HL-60 (cell line): ENCODE data around the gene HECTD4.
"Not testable (repeated sequence)": the region's sequence is repeated elsewhere in the genome, so short reads cannot be mapped to it uniquely, and the experiment has no call there.

Experiments
- DNase-seq, 2 experiments: peaks; one replicate each; pipeline ENCODE4 v3.0.0-alpha.2; 2010 to 2020; ENCODE audit warnings: low read depth in 1 of 2, low spot score in 1 of 2
- H3K27ac ChIP-seq: fragments of 250-450 bp; sonication (Bioruptor Pico); replicated peaks from 2 replicates; pipeline ENCODE4 v1.5.1; 2020; ENCODE audit warnings: mild to moderate bottlenecking, moderate library complexity
- H3K27me3 ChIP-seq: fragments of 250-450 bp; sonication (Bioruptor Pico); 2 replicates; pipeline ENCODE4 v1.5.1; 2021; ENCODE audit warnings: mild to moderate bottlenecking, moderate library complexity; ENCODE audit not compliant: insufficient read depth, poor library complexity, severe bottlenecking
- H3K4me3 ChIP-seq: replicated peaks from 2 replicates; pipeline ENCODE4 v1.5.1; 2011; ENCODE audit warnings: mild to moderate bottlenecking, control low read depth, low read length; ENCODE audit not compliant: insufficient read depth
- GABPA ChIP-seq: IDR thresholded peaks from 2 replicates; pipeline ENCODE4 v1.6.1; 2012; ENCODE audit warnings: low read depth
- POLR2AphosphoS5 ChIP-seq: IDR thresholded peaks from 2 replicates; pipeline ENCODE4 v1.6.1; 2012; ENCODE audit warnings: low read depth
- SPI1 ChIP-seq: IDR thresholded peaks from 2 replicates; pipeline ENCODE4 v1.6.1; 2012; ENCODE audit warnings: low read depth, mild to moderate bottlenecking, borderline replicate concordance
- TF ChIP-seq, protein P1 (sequence below): IDR thresholded peaks from one replicate; pipeline ENCODE4 v1.5.1; 2011; ENCODE audit warnings: low read length, control low read depth, inconsistent platforms; ENCODE audit not compliant: insufficient read depth
- TF ChIP-seq, protein P2 (sequence below): IDR thresholded peaks from 2 replicates; pipeline ENCODE4 v1.6.1; 2012; ENCODE audit warnings: low read depth; ENCODE audit not compliant: insufficient replicate concordance

HECTD4 gene

GRCh38 chr12:112115259-112116045, 266.8 kb downstream of the HECTD4 start:
- DNase-seq = no peak
- H3K27me3 ChIP-seq = no peaks in the 10 kb centered on the region
- H3K27ac ChIP-seq = no peak overlapping the region
- H3K4me3 ChIP-seq = no peak overlapping the region
- TF ChIP-seq, protein P1, sequence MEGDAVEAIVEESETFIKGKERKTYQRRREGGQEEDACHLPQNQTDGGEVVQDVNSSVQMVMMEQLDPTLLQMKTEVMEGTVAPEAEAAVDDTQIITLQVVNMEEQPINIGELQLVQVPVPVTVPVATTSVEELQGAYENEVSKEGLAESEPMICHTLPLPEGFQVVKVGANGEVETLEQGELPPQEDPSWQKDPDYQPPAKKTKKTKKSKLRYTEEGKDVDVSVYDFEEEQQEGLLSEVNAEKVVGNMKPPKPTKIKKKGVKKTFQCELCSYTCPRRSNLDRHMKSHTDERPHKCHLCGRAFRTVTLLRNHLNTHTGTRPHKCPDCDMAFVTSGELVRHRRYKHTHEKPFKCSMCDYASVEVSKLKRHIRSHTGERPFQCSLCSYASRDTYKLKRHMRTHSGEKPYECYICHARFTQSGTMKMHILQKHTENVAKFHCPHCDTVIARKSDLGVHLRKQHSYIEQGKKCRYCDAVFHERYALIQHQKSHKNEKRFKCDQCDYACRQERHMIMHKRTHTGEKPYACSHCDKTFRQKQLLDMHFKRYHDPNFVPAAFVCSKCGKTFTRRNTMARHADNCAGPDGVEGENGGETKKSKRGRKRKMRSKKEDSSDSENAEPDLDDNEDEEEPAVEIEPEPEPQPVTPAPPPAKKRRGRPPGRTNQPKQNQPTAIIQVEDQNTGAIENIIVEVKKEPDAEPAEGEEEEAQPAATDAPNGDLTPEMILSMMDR = no peak
- TF ChIP-seq, protein P2, sequence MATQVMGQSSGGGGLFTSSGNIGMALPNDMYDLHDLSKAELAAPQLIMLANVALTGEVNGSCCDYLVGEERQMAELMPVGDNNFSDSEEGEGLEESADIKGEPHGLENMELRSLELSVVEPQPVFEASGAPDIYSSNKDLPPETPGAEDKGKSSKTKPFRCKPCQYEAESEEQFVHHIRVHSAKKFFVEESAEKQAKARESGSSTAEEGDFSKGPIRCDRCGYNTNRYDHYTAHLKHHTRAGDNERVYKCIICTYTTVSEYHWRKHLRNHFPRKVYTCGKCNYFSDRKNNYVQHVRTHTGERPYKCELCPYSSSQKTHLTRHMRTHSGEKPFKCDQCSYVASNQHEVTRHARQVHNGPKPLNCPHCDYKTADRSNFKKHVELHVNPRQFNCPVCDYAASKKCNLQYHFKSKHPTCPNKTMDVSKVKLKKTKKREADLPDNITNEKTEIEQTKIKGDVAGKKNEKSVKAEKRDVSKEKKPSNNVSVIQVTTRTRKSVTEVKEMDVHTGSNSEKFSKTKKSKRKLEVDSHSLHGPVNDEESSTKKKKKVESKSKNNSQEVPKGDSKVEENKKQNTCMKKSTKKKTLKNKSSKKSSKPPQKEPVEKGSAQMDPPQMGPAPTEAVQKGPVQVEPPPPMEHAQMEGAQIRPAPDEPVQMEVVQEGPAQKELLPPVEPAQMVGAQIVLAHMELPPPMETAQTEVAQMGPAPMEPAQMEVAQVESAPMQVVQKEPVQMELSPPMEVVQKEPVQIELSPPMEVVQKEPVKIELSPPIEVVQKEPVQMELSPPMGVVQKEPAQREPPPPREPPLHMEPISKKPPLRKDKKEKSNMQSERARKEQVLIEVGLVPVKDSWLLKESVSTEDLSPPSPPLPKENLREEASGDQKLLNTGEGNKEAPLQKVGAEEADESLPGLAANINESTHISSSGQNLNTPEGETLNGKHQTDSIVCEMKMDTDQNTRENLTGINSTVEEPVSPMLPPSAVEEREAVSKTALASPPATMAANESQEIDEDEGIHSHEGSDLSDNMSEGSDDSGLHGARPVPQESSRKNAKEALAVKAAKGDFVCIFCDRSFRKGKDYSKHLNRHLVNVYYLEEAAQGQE = no peak
- TF ChIP-seq GABPA = no peak
- TF ChIP-seq POLR2AphosphoS5 = no peak
- TF ChIP-seq SPI1 = no peak

DNA sequence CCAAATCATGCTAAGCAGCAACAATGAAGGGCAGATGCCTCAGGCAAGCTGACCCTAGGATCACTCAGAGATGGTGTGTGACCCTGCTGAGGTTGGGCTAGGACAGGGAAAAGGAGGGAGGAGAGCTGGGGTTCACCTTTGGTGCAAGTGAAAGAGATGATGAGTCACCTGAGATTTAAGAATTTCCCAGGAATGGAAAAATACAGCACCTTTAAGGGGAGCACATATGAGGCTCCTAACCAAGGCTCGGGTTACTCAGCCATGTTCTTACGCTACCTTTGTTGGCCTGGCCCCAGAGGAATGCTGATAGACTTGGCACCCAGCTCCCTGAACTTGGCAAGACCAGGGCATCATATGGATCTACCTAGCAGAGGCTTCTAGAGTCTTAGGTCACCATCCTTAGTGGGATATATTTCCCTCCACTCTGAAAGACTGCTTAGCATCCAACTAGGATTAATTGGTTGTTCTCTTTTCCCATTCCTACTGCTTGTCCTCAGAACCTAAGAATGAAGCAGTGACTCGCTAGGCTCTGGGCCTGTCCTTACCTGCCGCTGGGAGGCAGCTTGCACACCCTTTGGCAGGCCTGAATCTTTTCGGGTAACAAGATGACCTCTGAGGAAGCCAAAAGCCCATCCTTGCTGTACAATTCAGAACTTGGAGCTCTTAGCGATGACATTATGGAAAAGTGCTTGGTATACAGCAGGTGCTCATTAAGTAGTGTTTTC, 269.7 kb downstream of the HECTD4 start:
- DNase-seq = no peak
- TF ChIP-seq, protein P2 = no peak
- no peak for TF ChIP-seq GABPA
- TF ChIP-seq, protein P1 = no peak
- no peak for TF ChIP-seq SPI1
- TF ChIP-seq POLR2AphosphoS5 = no peak
- Histone ChIP-seq H3K4me3 (no peak overlapping the region), H3K27ac (no peak overlapping the region), H3K27me3 (no peaks in the 10 kb centered on the region)

- peak in 1 of 2 experiments; percentile 47 for DNase-seq
- Histone ChIP-seq H3K27me3 (no peaks in the 10 kb centered on the region), H3K4me3 (no peak overlapping the region), H3K27ac (no peak overlapping the region)
- TF ChIP-seq POLR2AphosphoS5 (no peak), GABPA (no peak), SPI1 (no peak)
- TF ChIP-seq, protein P2 = no peak
- TF ChIP-seq, protein P1 = no peak
Observed at GRCh38 chr12:112111931-112112330, 270.3 kb downstream of the HECTD4 start.

DNA sequence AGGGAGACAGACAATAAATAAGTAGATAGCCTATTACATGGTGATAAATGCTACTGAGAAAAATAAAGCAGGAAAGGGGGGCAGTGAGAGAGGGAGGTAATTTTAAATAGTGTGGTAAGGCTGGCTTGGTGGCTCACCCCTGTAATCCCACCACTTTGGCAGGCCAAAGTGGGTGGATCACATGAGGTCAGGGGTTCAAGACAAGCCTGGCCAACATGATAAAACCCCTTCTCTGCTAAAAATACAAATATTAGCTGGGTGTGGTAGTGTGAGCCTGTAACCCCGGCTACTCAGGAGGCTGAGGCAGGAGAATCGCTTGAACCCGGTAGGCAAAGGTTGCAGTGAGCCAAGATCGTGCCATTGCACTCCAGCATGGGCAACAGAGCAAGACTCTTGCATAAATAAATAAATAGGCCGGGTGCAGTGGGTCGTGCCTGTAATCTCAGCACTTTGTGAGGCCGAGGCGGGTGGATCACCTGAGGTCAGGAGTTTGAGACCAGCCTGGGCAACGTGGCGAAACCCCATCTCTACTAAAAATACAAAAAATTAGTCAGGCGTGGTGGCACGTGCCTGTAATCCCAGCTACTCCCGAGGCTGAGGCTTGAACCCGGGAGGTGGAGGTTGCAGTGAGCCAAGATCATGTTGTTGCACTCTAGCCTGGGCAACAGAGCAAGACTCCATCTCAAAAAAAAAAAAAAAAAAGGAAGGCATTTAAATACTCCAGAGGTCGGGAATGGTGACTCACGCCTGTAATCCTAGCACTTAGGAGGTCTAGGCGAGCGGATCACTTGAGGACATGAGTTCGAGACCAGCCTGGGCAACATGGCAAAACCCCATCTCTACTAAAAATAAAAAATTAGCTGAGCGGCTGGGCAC, 271.2 kb downstream of the HECTD4 start:
- not testable (repeated sequence) for H3K27ac ChIP-seq

More for the DNA sequence above, 271.2 kb downstream of the HECTD4 start:
- H3K4me3 ChIP-seq, DNase-seq, H3K27me3 ChIP-seq: not testable (repeated sequence)
